Trophoblast cell (in vitro differentiated cells and primary cell): ENCODE results near the gene ETFA.

ENCODE experiments used
- DNase-seq, 2 donors: peaks; one replicate each; pipeline ENCODE4 v3.0.0-alpha.2; 2016
- H2AFZ ChIP-seq: 2 replicates; pipeline ENCODE4 v1.6.1; 2013; ENCODE audit warnings: low read length, moderate library complexity, mild to moderate bottlenecking; ENCODE audit not compliant: insufficient read depth, poor library complexity
- H2AK5ac ChIP-seq: 2 replicates; pipeline ENCODE4 v1.6.1; 2013; ENCODE audit warnings: mild to moderate bottlenecking, low read length
- H2BK120ac ChIP-seq: 2 replicates; pipeline ENCODE4 v1.6.1; 2013; ENCODE audit warnings: low read length, mild to moderate bottlenecking, moderate library complexity; ENCODE audit not compliant: insufficient read depth, poor library complexity
- H2BK12ac ChIP-seq: 2 replicates; pipeline ENCODE4 v1.6.1; 2013; ENCODE audit warnings: mild to moderate bottlenecking, low read length, moderate library complexity
- H2BK5ac ChIP-seq: 2 replicates; pipeline ENCODE4 v1.6.1; 2013; ENCODE audit warnings: low read length, low read depth, moderate library complexity, mild to moderate bottlenecking; ENCODE audit not compliant: poor library complexity
- H3K14ac ChIP-seq: 2 replicates; pipeline ENCODE4 v1.6.1; 2013; ENCODE audit warnings: mild to moderate bottlenecking, low read length
- H3K18ac ChIP-seq: 2 replicates; pipeline ENCODE4 v1.6.1; 2013; ENCODE audit warnings: mild to moderate bottlenecking, low read length
- H3K23ac ChIP-seq: 2 replicates; pipeline ENCODE4 v1.6.1; 2013; ENCODE audit warnings: low read length
- H3K27ac ChIP-seq: 2 replicates; pipeline ENCODE4 v1.5.1; 2013; ENCODE audit warnings: low read depth, mild to moderate bottlenecking, inconsistent platforms, low read length, moderate library complexity
- H3K27me3 ChIP-seq: 2 replicates; pipeline ENCODE4 v1.6.1; 2013; ENCODE audit warnings: inconsistent platforms, mild to moderate bottlenecking, low read length, moderate library complexity; ENCODE audit not compliant: insufficient read depth
- H3K36me3 ChIP-seq, 2 experiments: 1 replicate in 1 of 2; 2 replicates in 1 of 2; pipeline ENCODE4 v1.6.1; 2013; ENCODE audit warnings: low read length in 2 of 2, mild to moderate bottlenecking in 2 of 2, moderate library complexity in 1 of 2; ENCODE audit not compliant: insufficient read depth in 2 of 2, control insufficient read depth in 1 of 2
- H3K4ac ChIP-seq: 2 replicates; pipeline ENCODE4 v1.6.1; 2013; ENCODE audit warnings: low read depth, mild to moderate bottlenecking, low read length, moderate library complexity
- H3K4me1 ChIP-seq, 2 experiments: 1 replicate in 1 of 2; 2 replicates in 1 of 2; pipeline ENCODE4 v1.6.1; 2013; ENCODE audit warnings: low read length in 2 of 2, mild to moderate bottlenecking in 2 of 2, moderate library complexity in 1 of 2; ENCODE audit not compliant: insufficient read depth in 2 of 2, control insufficient read depth in 1 of 2
- H3K4me2 ChIP-seq: 2 replicates; pipeline ENCODE4 v1.6.1; 2013; ENCODE audit warnings: inconsistent platforms, mild to moderate bottlenecking, low read length, moderate library complexity
- H3K4me3 ChIP-seq: 2 replicates; pipeline ENCODE4 v1.5.1; 2013; ENCODE audit warnings: mild to moderate bottlenecking, low read depth, low read length, inconsistent platforms
- H3K79me1 ChIP-seq: one replicate; pipeline ENCODE4 v1.6.1; 2013; ENCODE audit warnings: low read length
- H3K79me2 ChIP-seq: 2 replicates; pipeline ENCODE4 v1.6.1; 2013; ENCODE audit warnings: low read length, mild to moderate bottlenecking; ENCODE audit not compliant: control insufficient read depth, insufficient read depth, poor library complexity
- H3K9ac ChIP-seq: 2 replicates; pipeline ENCODE4 v1.6.1; 2013; ENCODE audit warnings: mild to moderate bottlenecking, low read length
- H3K9me3 ChIP-seq: 2 replicates; pipeline ENCODE4 v1.6.1; 2013; ENCODE audit warnings: low read depth, mild to moderate bottlenecking, control low read depth, inconsistent platforms, low read length; ENCODE audit not compliant: insufficient read depth
- H4K12ac ChIP-seq: 2 replicates; pipeline ENCODE4 v1.6.1; 2013; ENCODE audit warnings: low read depth, mild to moderate bottlenecking, low read length, moderate library complexity
- H4K8ac ChIP-seq: 2 replicates; pipeline ENCODE4 v1.6.1; 2013; ENCODE audit warnings: low read depth, mild to moderate bottlenecking, low read length, moderate library complexity
- H4K91ac ChIP-seq: one replicate; pipeline ENCODE4 v1.6.1; 2013; ENCODE audit warnings: low read depth, mild to moderate bottlenecking, low read length, moderate library complexity
- WGBS: extraction: QIAGEN DNeasy Blood & Tissue Kit; methylation state at CpG from one replicate; pipeline ENCODE4 v1.1.7; 2013; ENCODE audit warnings: missing lambda C conversion rate; ENCODE audit not compliant: insufficient read length, insufficient coverage; ENCODE audit errors: extremely low coverage; 5-methylcytosine and 5-hydroxymethylcytosine counted together

Gene ETFA

GRCh38 chr15:76260246-76260938 lies 50.9 kb downstream of the ETFA start:
- Histone ChIP-seq H2BK12ac (no peak overlapping the region), H4K12ac (no peak overlapping the region), H3K4me1 (no peaks in the 10 kb centered on the region), H3K27ac (no peak overlapping the region), H2BK5ac (no peak overlapping the region), H3K4me3 (no peak overlapping the region), H3K36me3 (peaks cover 41 to 47% of the 10 kb centered on the region in 2 experiments), H4K8ac (no peak overlapping the region), H3K23ac (no peak overlapping the region), H3K14ac (no peak overlapping the region), H3K79me2 (no peaks in the 10 kb centered on the region), H3K18ac (no peak overlapping the region), H3K27me3 (no peaks in the 10 kb centered on the region), H3K9ac (no peak overlapping the region), H3K79me1 (no peaks in the 10 kb centered on the region), H3K9me3 (peaks cover 10% of the 10 kb centered on the region), H3K4me2 (no peak overlapping the region), H3K4ac (no peak overlapping the region), H2AFZ (no peak overlapping the region), H4K91ac (no peak overlapping the region), H2BK120ac (no peak overlapping the region), H2AK5ac (no peak overlapping the region)
- DNase-seq: no peak
- no CpG with 5 or more reads among the region's 12 CpGs for WGBS

- Histone ChIP-seq H3K9ac (no peak overlapping the region), H3K18ac (no peak overlapping the region)
- WGBS: no CpG with 5 or more reads among the region's 13 CpGs
Measured at GRCh38 chr15:76259392-76259791, 51.9 kb downstream of the ETFA start.

GRCh38 chr15:76258460-76258859 lies 52.8 kb downstream of the ETFA start:
- no peak overlapping the region for H4K91ac ChIP-seq
- H2BK120ac ChIP-seq: no peak overlapping the region
- no peak overlapping the region for H3K9ac ChIP-seq
- H3K14ac ChIP-seq: no peak overlapping the region
- H3K9me3 ChIP-seq: peaks cover 10% of the 10 kb centered on the region
- peaks cover 38 to 42% of the 10 kb centered on the region in 2 experiments for H3K36me3 ChIP-seq
- H3K4ac ChIP-seq: no peak overlapping the region
- no peak for DNase-seq
- H3K18ac ChIP-seq: no peak overlapping the region
- no peak overlapping the region for H2AK5ac ChIP-seq
- H2AFZ ChIP-seq: no peak overlapping the region
- no peak overlapping the region for H2BK5ac ChIP-seq
- H4K8ac ChIP-seq: no peak overlapping the region
- H3K27ac ChIP-seq: no peak overlapping the region
- no peak overlapping the region for H2BK12ac ChIP-seq
- H3K79me1 ChIP-seq: no peaks in the 10 kb centered on the region
- no peak overlapping the region for H3K4me2 ChIP-seq
- no peaks in the 10 kb centered on the region for H3K27me3 ChIP-seq
- H3K79me2 ChIP-seq: no peaks in the 10 kb centered on the region
- no peak overlapping the region for H3K23ac ChIP-seq
- WGBS: no CpG with 5 or more reads among the region's 3 CpGs
- H4K12ac ChIP-seq: no peak overlapping the region
- no peak overlapping the region for H3K4me3 ChIP-seq
- no peaks in the 10 kb centered on the region for H3K4me1 ChIP-seq

More at GRCh38 chr15:76259392-76259791, 51.9 kb downstream of the ETFA start:
- H3K23ac ChIP-seq: no peak overlapping the region
- H2BK5ac ChIP-seq: no peak overlapping the region
- no peaks in the 10 kb centered on the region for H3K4me1 ChIP-seq
- no peaks in the 10 kb centered on the region for H3K27me3 ChIP-seq
- no peak overlapping the region for H2BK120ac ChIP-seq
- H4K8ac ChIP-seq: no peak overlapping the region
- no peak overlapping the region for H3K4me2 ChIP-seq
- H2BK12ac ChIP-seq: no peak overlapping the region
- H3K36me3 ChIP-seq: peaks cover 38 to 44% of the 10 kb centered on the region in 2 experiments
- peaks cover 10% of the 10 kb centered on the region for H3K9me3 ChIP-seq
- H3K4me3 ChIP-seq: no peak overlapping the region
- no peak overlapping the region for H2AFZ ChIP-seq
- H3K14ac ChIP-seq: no peak overlapping the region
- no peak overlapping the region for H3K27ac ChIP-seq
- DNase-seq: no peak
- H3K79me1 ChIP-seq: no peaks in the 10 kb centered on the region
- no peak overlapping the region for H3K4ac ChIP-seq
- no peaks in the 10 kb centered on the region for H3K79me2 ChIP-seq
- H2AK5ac ChIP-seq: no peak overlapping the region
- no peak overlapping the region for H4K91ac ChIP-seq
- H4K12ac ChIP-seq: no peak overlapping the region

GRCh38 chr15:76253691-76254473 lies 57.4 kb downstream of the ETFA start:
- no peaks in the 10 kb centered on the region for H3K27me3 ChIP-seq

More at GRCh38 chr15:76253691-76254473, 57.4 kb downstream of the ETFA start:
- Histone ChIP-seq H3K79me1 (no peaks in the 10 kb centered on the region), H3K4me1 (peaks cover 0 to 4% of the 10 kb centered on the region in 2 experiments), H3K4ac (no peak overlapping the region), H3K4me3 (no peak overlapping the region), H4K8ac (no peak overlapping the region), H2BK12ac (no peak overlapping the region), H3K23ac (no peak overlapping the region), H3K9ac (no peak overlapping the region), H2BK120ac (no peak overlapping the region), H4K91ac (no peak overlapping the region), H3K14ac (no peak overlapping the region), H3K18ac (no peak overlapping the region), H3K4me2 (no peak overlapping the region), H2AK5ac (no peak overlapping the region), H3K36me3 (peaks cover 6 to 8% of the 10 kb centered on the region in 2 experiments), H3K9me3 (peaks cover 3% of the 10 kb centered on the region), H2BK5ac (no peak overlapping the region), H3K79me2 (no peaks in the 10 kb centered on the region), H2AFZ (no peak overlapping the region), H3K27ac (no peak overlapping the region), H4K12ac (no peak overlapping the region)
- no CpG with 5 or more reads among the region's 3 CpGs for WGBS
- peak in 1 of 2 donors; percentile 52 for DNase-seq
